Measurements from ENCODE around the gene SYVN1. TPM values are rescaled to one million over a fixed set of nuclear protein-coding genes. Genes with fewer than 3 reads are reported as not detected.

The SYVN1 gene
- polyA plus RNA-seq, 1 of the 3 experiments (the other 2 are of a cell fraction), result 31.9 TPM

GRCh38 chr11:65111159-65111743 lies 23.1 kb downstream of the SYVN1 start:
- Histone ChIP-seq H2AFZ (ENCODE audit: low read depth) (no peak overlapping the region), H3K4me3 (ENCODE audit: low read depth in 2 of 2, low read length in 1 of 2) (no peak overlapping the region), H3K27me3 (ENCODE audit: insufficient read depth) (no peaks in the 10 kb centered on the region), H3K9me2 (no peaks in the 10 kb centered on the region), H3K9ac (no peak overlapping the region), H3F3A (replicated peaks; ENCODE audit: insufficient read depth) (peaks cover 13% of the 10 kb centered on the region), H3K36me3 (replicated peaks in 1 of 2; ENCODE audit: control insufficient read depth in 1 of 2, insufficient read depth in 2 of 2, low read length in 1 of 2) (peaks cover 6 to 31% of the 10 kb centered on the region in 2 experiments), H3K4me2 (peak overlapping the region; percentile 93; the same call in 1 of the 2 replicates), H3K79me2 (ENCODE audit: insufficient read depth) (peaks cover 12% of the 10 kb centered on the region), H4K20me1 (ENCODE audit: insufficient read depth) (peaks cover 6% of the 10 kb centered on the region; the same call in 1 of the 2 replicates), H3K27ac (ENCODE audit: low read depth in 2 of 2, low read length in 1 of 2) (peak overlapping the region in 1 of 2 experiments; percentile 8; a peak in 1 of 4 replicates), H3K4me1 (ENCODE audit: control insufficient read depth in 1 of 2, insufficient read depth in 2 of 2, low read depth in 1 of 2, low read length in 1 of 2) (peaks cover 9 to 46% of the 10 kb centered on the region in 2 experiments; a peak in 3 of 4 replicates), H3K9me3 (no peaks in the 10 kb centered on the region)
- POLR2A ChIA-PET, result interaction anchor here (0.6 to 4.1 kb wide), 12 partner anchors 8 to 230 kb away, joined by 3 to 27 read pairs (median 6); partner anchors contain the start of genes FAU, MRPL49 and VPS51
- DNase-seq, result no peak
- CTCF ChIA-PET, result interaction anchor here (0.6 to 6.1 kb wide), 29 partner anchors 10 to 322 kb away, joined by 3 to 150 read pairs (median 3); partner anchors contain the start of genes ARL2, CAPN1, FAU and MRPL49
- 84% methylated on average over 18 of the region's 31 CpGs for WGBS (ENCODE audit: low lambda C conversion rate)
- TF ChIP-seq CHD2 (IDR thresholded peaks at IDR 0.05; ENCODE audit: low read length, partially characterized antibody) (no peak), MXI1 (IDR thresholded peaks at IDR 0.05; ENCODE audit: low read depth, low read length) (peak; percentile 80; the same call in 1 of the 2 replicates)

GRCh38 chr11:65110354-65110861 lies 23.9 kb downstream of the SYVN1 start:
- Histone ChIP-seq H3K4me2 (no peak overlapping the region), H3K79me2 (ENCODE audit: insufficient read depth) (peaks cover 12% of the 10 kb centered on the region; the same call in 1 of the 2 replicates), H3K4me1 (ENCODE audit: control insufficient read depth in 1 of 2, insufficient read depth in 2 of 2, low read depth in 1 of 2, low read length in 1 of 2) (peaks cover 9 to 37% of the 10 kb centered on the region in 2 experiments; a peak in 3 of 4 replicates), H3K9me3 (no peaks in the 10 kb centered on the region), H4K20me1 (ENCODE audit: insufficient read depth) (peaks cover 6% of the 10 kb centered on the region; the same call in 1 of the 2 replicates), H3K9me2 (no peaks in the 10 kb centered on the region), H3K27me3 (ENCODE audit: insufficient read depth) (no peaks in the 10 kb centered on the region), H3K27ac (ENCODE audit: low read depth in 2 of 2, low read length in 1 of 2) (peak overlapping the region in 1 of 2 experiments; percentile 39; a peak in 3 of 4 replicates), H2AFZ (ENCODE audit: low read depth) (no peak overlapping the region), H3K36me3 (replicated peaks in 1 of 2; ENCODE audit: control insufficient read depth in 1 of 2, insufficient read depth in 2 of 2, low read length in 1 of 2) (peaks cover 0 to 26% of the 10 kb centered on the region in 2 experiments), H3K9ac (no peak overlapping the region), H3K4me3 (ENCODE audit: low read depth in 2 of 2, low read length in 1 of 2) (no peak overlapping the region; a peak in 2 of 4 replicates), H3F3A (replicated peaks; ENCODE audit: insufficient read depth) (peaks cover 13% of the 10 kb centered on the region)
- ChIA-PET CTCF (interaction anchor here (0.6 to 6.1 kb wide), 29 partner anchors 8 to 860 kb away, joined by 3 to 150 read pairs (median 4); partner anchors contain the start of genes ARL2, CAPN1, CDCA5 and FAU), POLR2A (interaction anchor here (0.7 to 4.1 kb wide), 5 partner anchors 8 to 70 kb away, joined by 3 to 27 read pairs (median 8); partner anchors contain the start of genes FAU, MRPL49, SAC3D1 and VPS51)
- DNase-seq, result peak; percentile 91
- WGBS (ENCODE audit: low lambda C conversion rate), result 3% methylated on average over 14 of the region's 18 CpGs
- TF ChIP-seq SMC3 (IDR thresholded peaks at IDR 0.05; ENCODE audit: low read depth, low read length), result peak; percentile 61
- TF ChIP-seq RFX5 (IDR thresholded peaks at IDR 0.05; ENCODE audit: low read length), result no peak
- TF ChIP-seq FOXJ3 (CRISPR knock-in tag; IDR thresholded peaks at IDR 0.05), result no peak
- TF ChIP-seq CTCF (IDR thresholded peaks at IDR 0.05), result peak; percentile 89
- peak; percentile 56 for TF ChIP-seq RAD21 (IDR thresholded peaks at IDR 0.05; ENCODE audit: low read length)
- TF ChIP-seq CHD2 (IDR thresholded peaks at IDR 0.05; ENCODE audit: low read length, partially characterized antibody), result peak; percentile 34
- TF ChIP-seq JUND (IDR thresholded peaks at IDR 0.05), result no peak
- TF ChIP-seq MAX (IDR thresholded peaks at IDR 0.05; ENCODE audit: low read depth), result no peak
- TF ChIP-seq GABPA (IDR thresholded peaks at IDR 0.05; ENCODE audit: low read depth), result no peak
